Pons (tissue), 1 donor: ENCODE results near the gene KCTD2.
"Not testable (repeated sequence)": the region's sequence is repeated elsewhere in the genome, so short reads cannot be mapped to it uniquely, and the experiment has no call there.

ENCODE experiments used
- DNase-seq: peaks from one replicate; pipeline ENCODE4 v3.0.0-alpha.2; 2016; ENCODE audit warnings: low spot score

Gene KCTD2

GRCh38 chr17:75051941-75052340 lies 4.9 kb downstream of the KCTD2 start:
- no peak for DNase-seq

GRCh38 chr17:75059369-75060345 lies 12.6 kb downstream of the KCTD2 start:
- peak; percentile 93 for DNase-seq

- no peak for DNase-seq
Observed at GRCh38 chr17:75060434-75061054, 13.5 kb downstream of the KCTD2 start.

- DNase-seq: no peak
Observed at GRCh38 chr17:75061055-75061438, 14.0 kb downstream of the KCTD2 start.

- no peak for DNase-seq
Observed at GRCh38 chr17:75061618-75062017, 14.6 kb downstream of the KCTD2 start.

- no peak for DNase-seq
Observed at GRCh38 chr17:75063201-75063600, 16.2 kb downstream of the KCTD2 start.

- DNase-seq: no peak
Observed at GRCh38 chr17:75063626-75064025, 16.6 kb downstream of the KCTD2 start.

GRCh38 chr17:75064040-75064439 lies 17.0 kb downstream of the KCTD2 start:
- DNase-seq: no peak

- DNase-seq: no peak
Observed at GRCh38 chr17:75064460-75064859, 17.4 kb downstream of the KCTD2 start.

GRCh38 chr17:75064867-75065561 lies 18.0 kb downstream of the KCTD2 start:
- DNase-seq: no peak

GRCh38 chr17:75065562-75066151 lies 18.6 kb downstream of the KCTD2 start:
- no peak for DNase-seq

GRCh38 chr17:75067856-75068255 lies 20.8 kb downstream of the KCTD2 start:
- DNase-seq: no peak

- DNase-seq: no peak
Observed at GRCh38 chr17:75068750-75069149, 21.7 kb downstream of the KCTD2 start.

- DNase-seq: no peak
Observed at GRCh38 chr17:75069783-75070182, 22.8 kb downstream of the KCTD2 start.

GRCh38 chr17:75071478-75072271 lies 24.6 kb downstream of the KCTD2 start:
- DNase-seq: not testable (repeated sequence)

GRCh38 chr17:75072909-75073308 lies 25.9 kb downstream of the KCTD2 start:
- not testable (repeated sequence) for DNase-seq

- no peak for DNase-seq
Observed at GRCh38 chr17:75073618-75074047, 26.6 kb downstream of the KCTD2 start.

- DNase-seq: no peak
Observed at GRCh38 chr17:75074532-75074931, 27.5 kb downstream of the KCTD2 start.

- no peak for DNase-seq
Observed at GRCh38 chr17:75075597-75076336, 28.7 kb downstream of the KCTD2 start.

- DNase-seq: no peak
Observed at GRCh38 chr17:75077072-75077495, 30.1 kb downstream of the KCTD2 start.
